HG03066 (cell line): ENCODE results near the gene TIAM2.

Experiments used
- ATAC-seq: cut with Tn5 transposase; IDR thresholded peaks from one replicate; pipeline ENCODE4 v1.9.1; 2021; ENCODE audit warnings: low read depth; ENCODE audit not compliant: unreplicated experiment

The TIAM2 gene

DNA sequence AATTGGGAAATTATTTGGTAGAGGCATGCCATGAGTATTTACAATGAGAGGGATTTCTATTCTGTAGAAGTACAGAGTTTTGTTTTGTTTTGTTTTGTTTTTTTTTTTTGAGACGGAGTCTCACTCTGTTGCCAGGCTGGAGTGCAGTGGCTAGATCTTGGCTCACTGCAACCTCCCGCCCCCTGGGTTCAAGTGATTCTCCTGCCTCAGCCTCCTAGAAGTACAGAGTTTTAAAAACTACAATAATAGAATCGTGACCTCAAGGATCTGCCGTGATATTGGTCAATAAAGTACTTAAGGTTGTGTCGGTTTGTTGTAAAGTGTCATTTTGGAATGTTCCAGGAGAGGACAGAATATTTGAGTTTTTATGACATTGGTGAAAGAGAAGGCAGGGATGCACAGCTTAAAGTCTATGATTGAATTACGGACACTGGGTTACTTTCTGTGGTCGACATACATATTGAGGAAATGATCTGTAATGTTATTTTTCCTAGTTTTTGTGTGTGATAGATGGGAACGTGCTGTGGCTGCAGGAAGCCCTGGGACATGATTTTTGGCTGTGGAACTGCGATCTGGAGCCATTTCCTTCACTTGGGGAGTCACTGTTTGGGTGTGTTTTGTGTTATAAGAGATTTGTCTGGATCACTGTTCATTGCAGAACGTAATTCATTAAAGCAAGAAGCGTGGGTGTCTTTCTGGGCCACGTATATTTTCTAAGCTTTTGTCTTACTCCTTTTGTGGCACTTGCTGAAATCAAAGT is 59.6 kb downstream of the TIAM2 start:
- no peak for ATAC-seq

DNA sequence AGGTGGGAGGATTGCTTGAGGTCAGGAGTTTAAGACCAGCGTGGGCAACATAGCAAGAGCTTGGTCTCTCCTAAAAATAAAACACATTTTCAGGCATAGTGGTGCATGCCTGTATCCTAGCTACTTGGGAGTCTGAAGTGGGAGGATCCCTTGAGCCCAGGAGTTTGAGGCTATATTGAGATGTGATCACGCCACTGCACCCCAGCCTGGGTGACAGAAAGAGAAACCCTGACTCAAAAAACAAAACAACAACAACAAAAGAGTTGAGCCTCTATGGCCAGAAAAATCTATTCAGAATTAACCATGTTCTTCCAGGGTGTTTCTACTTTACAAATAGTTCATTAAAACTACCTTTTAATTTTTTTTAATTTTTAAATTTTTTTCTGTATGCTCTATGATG is 60.6 kb downstream of the TIAM2 start:
- ATAC-seq = no peak

GRCh38 chr6:155056756-155057155 is 61.6 kb downstream of the TIAM2 start:
- no peak for ATAC-seq

DNA sequence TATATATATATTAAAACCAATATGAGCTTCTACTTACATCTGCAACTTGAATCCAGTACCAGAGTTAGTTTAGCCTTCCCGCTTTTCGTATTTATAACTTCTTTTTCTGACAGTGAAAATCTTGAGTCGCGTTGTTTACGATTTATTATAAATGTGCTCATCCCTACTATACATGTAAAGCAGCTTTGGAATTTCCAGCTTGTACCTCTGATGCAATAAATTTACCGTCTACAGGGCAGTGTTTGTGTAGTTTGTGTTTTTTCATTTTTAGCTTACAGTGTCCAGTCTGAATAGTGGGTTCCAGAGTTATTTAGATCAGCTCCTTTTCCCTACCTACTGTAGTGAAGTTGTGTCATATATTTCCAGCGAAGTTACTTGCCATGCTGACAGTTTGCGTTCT is 66.3 kb downstream of the TIAM2 start:
- ATAC-seq = no peak

DNA sequence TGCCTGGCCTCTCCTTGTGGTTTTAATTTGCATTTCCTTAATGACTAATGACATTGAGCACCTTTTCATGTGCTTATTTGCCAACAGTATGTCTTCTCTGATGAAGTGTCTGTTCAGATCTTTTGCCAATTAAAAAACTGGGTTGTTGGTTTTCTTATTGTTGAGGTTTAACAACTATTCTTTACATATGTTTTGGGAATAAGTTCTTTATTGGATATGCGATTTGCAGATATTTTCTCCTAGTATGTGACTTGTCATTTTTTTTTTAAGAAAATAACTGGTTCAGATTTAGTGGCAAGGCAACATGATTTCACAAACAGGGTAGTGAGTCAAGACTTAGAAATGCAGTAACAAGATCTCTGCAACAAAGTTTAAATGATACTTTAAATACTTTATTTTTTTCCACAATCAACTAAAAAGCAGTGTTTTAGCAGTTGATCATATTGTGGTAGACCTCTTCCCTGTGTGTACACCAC is 67.8 kb downstream of the TIAM2 start:
- no peak for ATAC-seq

DNA sequence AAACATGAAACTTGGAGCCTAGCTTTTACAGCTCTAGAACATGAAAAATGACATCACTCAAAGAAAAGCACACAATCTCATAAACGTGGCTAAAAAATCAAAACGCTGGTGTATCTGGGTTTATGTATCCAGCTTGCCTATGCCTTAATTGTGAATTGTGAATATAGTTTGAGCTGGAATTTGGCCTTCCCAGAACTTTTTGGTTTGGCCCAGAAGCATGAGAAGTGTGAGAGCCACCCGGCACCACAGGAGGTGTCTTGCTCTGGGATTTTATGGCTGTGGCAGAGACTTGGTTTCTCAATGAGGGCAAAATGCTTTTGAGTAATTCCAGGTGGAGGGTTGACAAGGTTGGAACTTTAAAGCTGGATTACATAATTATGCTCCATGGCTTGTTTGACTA is 69.2 kb downstream of the TIAM2 start:
- no peak for ATAC-seq

DNA sequence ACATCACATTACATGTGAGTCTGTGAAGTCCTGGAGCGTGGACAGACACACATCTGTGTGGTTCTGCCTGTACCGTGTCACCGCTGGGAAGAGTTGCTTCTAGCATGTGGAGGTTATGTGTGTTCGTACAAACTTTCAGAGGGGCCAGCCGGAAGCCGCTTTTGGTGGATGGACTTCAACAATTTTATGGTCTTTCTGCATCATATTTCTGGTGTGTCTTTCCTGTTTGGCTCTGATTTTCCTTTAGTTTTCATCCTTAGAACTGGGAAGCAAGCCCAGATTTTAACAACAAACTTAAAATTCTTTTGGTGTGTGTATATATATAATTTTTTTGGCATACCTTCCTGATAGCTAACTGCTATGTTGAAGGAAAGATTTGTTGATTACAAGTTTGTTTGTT is 71.2 kb downstream of the TIAM2 start:
- ATAC-seq = no peak

DNA sequence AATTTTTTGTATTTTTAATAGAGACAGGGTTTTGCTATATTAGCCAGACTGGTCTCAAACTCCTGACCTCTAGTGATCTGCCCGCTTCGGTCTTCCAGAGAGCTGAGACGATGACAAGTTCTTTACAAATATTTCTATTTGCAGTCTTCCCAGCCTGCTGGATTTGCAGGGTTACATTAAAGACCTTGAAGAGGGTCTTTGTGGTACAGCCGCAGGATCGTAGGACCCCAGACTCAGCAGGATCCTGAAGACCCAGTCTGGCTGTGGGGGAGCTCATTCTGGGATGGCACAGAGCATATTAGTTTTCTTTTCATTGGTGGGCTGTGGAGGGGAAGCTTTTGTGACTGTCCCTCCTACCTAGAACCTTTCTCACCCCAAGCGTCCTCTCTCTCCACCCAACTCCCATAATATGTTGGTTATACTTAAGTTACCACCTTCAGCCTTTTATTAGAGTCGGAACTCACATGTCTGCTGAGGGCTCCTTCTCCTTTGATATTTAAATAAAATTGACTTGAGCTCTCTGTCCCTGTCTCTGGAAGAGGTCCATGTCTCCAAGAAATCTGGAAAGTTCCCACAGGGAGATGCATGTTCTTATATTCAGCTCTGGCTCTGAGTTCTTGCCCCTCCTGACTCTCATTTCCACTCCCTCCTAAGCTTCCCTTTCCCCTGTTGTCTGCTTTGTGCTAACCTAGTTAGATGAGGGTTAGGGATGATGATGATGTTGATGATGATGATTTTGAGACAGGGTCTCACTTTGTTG is 72.0 kb downstream of the TIAM2 start:
- ATAC-seq = no peak

- ATAC-seq = no peak
These were observed 73.0 kb downstream of the TIAM2 start for GRCh38 chr6:155067956-155068615.

GRCh38 chr6:155069543-155069942 is 74.4 kb downstream of the TIAM2 start:
- no peak for ATAC-seq

GRCh38 chr6:155075930-155076695 is 81.0 kb downstream of the TIAM2 start:
- no peak for ATAC-seq

- ATAC-seq = no peak
These were observed 82.2 kb downstream of the TIAM2 start for GRCh38 chr6:155077331-155077730.

DNA sequence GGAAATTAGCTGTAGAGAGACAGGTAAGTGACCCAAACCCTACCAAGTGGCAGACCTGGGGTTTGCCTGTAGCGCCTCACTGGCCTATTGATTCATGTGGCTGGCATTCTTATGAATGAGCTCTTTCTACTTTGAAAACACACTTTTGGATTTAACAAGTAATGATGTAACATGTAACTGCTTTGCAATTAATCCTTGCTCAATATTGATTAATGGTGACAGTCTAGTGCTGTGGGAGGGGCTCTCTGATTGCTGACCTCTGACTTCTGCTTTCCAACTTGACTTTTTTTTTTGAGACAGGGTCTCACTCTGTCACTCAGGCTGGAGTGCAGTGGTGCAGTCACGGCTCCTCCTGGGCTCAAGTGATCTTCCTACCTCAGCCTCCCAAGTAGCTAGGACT is 82.7 kb downstream of the TIAM2 start:
- no peak for ATAC-seq

GRCh38 chr6:155078331-155078745 is 83.2 kb downstream of the TIAM2 start:
- ATAC-seq = no peak

DNA sequence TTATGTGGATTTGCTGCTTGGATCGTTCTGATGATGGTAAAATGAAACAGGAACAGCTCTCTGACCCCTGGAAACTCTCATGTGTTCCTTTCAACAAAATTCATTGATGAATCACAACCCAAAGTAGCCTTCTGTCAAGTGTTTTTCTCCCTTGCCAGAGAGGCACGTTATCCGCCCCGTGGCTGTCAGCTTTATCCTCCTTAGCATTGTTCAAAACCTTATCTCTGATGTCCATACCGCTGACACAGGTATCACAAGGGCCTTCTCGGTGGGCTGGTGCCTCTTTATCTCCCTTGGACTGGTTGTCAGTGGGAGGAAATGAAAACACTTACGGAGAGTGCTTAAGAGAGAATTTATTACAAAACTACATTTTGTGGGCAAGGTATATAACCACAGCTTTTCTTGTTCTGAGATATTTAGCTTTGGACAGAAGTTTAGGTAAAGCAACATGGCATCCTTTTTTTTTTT is 84.9 kb downstream of the TIAM2 start:
- no peak for ATAC-seq

DNA sequence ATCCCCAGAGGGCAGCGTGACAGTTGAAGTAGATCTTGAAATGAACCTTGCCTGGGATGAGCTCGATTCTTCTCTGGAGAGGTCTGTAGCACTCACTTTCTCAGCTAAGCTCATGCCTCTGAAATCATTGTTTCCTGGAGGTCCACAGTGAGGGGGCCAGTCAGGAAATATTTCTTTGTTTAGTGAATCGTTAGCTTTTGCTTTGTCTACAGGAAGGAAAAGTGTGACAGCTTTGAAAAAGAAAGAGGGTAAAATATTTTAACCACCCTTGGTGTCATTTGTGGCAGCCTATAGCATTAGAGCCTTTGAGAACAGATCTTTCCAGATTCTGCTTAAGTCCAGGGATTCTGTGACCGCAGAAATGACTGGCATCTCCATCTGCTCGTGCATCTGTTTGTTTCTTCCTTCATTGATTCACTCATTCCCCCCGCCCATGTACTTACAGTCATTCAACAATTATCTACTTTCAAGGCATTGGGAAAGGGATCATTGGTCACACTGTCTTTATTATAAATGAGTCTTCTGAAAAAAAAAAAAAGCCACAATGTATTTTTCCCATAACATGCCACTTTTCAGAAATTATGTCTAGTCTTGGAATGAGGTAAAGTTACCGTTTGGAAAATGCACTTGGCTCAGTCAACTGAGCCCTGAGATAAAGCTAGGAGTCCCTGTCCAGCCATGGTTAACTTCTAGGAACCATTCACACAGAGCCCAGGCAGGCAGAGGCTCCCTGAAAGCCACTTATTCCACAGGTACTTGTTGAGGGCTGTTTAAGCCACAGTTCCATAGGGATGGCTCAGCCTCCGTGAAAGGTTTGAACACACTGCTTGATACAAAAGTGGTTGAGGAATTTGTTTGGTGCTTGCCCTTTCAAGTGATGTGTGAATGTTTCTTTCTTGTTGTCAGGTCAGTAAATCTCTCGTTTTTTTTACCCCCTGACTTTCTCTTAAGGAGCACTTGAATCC is 86.0 kb downstream of the TIAM2 start:
- ATAC-seq = no peak

- no peak for ATAC-seq
These were observed 89.5 kb downstream of the TIAM2 start for GRCh38 chr6:155084431-155085123.

DNA sequence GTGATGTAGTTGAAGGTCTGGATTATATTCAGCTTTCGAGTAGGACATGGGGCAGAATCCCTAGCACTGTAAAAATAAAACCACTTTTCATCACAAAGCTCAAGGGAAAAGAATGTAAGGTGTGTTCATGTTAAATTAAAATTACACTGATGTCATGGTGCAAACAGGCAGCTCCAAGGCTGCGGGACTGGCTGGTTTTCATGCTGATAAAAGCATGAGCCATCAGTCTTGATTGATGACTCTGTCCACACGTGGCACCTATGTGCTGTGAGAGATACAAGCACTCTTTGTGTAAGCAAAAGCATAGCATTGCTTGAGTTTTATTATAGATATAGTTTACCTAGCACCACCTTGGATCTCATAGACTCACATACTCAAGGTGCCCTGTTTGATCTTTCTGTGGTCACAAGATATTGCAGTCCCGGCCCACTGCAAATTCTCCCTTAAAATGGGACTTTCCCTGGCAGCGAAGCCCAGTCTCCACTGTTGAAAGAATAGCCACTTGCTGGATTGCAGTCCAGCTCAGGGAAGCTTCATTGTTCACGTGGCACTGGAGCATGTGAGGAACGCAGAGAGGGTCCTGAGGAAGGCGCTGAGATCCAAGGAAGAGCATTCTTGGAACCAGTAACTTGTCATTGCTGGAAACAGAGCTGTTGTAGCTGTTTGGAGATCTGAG is 90.6 kb downstream of the TIAM2 start:
- no peak for ATAC-seq
